Retina (tissue), 1 donor: ENCODE measurements around the gene PAQR8.

Source experiments
- DNase-seq: peaks from one replicate; pipeline ENCODE4 v3.0.0-alpha.2; 2016

The PAQR8 gene

GRCh38 chr6:52351879-52352238 lies 10.1 kb upstream of the PAQR8 start:
- no peak for DNase-seq

GRCh38 chr6:52352239-52353018 lies 9.5 kb upstream of the PAQR8 start:
- DNase-seq = no peak

DNA sequence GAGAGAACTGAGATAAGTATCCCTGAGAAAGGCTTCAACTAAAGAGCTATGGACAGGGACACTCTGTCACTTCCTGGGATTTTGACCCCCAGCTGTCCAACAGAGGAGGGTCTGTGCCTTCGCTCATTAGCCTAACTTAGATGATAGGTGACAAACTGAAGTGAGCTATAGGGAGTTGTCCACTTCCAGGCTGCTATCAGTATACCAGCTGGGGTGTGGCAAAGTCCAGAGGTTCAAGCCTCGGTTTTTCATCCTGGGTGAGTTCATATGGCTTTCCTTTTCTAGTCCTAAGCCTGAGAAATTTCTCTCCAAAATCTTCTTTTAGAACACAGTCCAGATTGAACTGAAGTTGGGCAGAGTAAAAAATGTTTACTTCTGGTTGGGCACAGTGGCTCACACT lies 5.9 kb upstream of the PAQR8 start:
- no peak for DNase-seq

DNA sequence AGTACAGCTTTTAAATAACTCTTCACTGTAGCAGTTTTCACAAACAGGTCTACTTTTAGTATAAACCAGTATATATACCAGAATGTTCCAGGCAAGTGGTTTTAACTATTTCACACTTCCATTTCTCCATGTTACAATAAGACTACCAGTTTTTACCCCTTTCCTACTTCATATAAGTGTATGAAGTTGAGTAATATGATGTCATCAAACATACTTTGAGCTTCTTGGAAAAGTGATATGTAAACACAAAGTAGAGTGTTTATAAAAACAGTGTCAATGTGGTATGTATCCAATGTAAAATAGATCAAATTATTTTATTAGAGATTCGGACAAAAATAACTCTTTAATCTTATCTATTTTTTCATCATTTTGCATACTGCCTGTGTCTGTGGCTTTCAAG lies 2.5 kb upstream of the PAQR8 start:
- DNase-seq = no peak

DNA sequence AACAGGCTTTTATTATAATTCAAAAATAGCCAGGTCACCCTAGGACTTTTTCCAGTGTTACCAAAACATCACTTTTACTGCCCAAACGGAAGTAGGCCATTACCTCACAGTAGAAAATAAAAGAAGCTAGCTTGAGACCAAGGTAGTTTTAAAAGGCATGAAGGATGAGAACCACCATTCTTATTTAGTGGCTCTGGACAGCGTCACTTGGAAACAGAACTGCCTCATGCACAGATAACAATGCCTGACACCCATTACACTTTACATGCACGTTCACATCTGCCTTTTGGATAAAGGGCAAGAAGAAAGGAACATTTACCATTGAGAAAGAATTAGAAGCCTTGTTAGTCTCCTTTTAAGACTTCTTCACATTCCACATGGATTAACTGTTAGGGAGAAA lies 1.9 kb upstream of the PAQR8 start:
- DNase-seq = no peak

DNA sequence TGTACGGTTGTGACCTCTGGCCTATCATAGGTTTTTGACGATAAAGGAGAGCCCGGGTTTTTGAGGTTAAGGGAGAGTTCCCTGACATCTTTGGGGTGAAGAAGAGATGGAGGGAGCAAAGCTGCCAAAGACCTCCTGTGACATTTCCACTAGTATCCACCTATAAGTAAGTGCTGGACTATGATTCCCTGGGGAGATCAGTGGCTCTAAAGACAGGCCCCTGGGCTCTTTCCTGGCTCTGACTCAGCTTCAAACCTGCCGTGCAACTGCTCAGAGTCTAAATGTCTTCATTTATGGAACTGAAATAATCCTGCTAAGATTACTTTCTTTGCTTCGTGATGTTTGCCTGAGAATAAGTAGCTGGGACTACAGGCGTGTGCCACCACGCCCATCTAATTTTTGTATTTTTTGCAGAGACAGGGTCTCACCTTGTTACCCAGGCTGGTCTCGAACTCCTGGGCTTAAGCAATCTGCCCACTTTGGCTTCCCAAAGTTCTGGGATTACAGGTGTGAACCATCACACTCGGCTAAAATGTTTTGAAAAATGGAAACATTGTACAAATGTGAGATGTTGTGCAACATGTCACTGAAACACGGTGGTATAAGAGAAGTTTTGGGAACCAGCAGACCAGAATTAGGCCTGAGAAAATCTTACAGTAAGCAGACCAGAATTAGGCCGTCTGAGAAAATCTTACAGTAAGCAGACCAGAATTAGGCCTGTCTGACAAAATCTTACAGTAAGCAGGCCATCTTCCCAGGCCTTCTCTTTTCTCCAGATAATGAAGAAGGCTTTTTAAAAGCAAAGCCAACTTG lies 1.1 kb upstream of the PAQR8 start:
- peak; percentile 9 for DNase-seq

GRCh38 chr6:52361414-52361944 lies 472 bp upstream of the PAQR8 start:
- DNase-seq = no peak

DNA sequence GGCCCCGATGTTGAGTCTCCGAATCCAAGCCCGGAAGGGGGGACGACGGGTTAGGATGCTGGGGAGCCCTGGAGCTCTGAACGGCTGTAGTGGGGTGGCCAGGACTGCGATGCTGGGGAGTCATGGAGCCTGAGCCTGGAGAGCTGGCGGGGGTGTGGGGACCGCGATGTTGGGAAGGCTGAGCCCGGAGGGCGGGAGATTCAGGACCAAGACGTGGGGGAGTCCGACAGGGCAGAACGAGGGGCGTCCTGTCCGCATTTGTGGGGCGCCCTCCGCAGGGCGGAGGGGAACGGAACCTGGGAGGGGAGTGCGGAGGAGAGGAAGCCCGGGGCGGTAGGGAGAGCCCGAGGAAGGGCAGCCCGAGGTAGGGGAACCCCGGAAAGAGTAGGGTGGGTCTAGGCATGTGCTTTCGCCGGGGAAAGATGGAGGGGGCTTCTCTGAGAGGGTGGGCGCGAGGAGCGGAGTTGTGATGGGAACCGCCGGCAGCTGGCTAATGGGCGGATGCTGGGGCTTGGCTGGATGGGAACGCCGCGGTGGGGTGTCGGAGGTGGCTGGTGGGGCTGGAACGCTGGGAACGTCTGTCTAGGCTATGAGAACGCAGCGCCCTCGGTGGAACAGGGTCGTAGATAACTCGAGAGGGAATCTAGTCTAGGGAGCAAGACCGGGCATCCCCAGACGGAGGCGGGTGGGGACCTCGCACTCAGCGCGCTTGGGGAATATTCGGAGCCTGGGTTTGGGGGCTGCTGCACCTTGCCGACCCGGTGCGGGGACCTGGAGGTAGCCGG lies 684 bp downstream of the PAQR8 start:
- peak; percentile 82 for DNase-seq

GRCh38 chr6:52363228-52363867 lies 1.4 kb downstream of the PAQR8 start:
- peak; percentile 12 for DNase-seq

- no peak for DNase-seq
These were observed 2.7 kb downstream of the PAQR8 start for GRCh38 chr6:52364480-52365166.

DNA sequence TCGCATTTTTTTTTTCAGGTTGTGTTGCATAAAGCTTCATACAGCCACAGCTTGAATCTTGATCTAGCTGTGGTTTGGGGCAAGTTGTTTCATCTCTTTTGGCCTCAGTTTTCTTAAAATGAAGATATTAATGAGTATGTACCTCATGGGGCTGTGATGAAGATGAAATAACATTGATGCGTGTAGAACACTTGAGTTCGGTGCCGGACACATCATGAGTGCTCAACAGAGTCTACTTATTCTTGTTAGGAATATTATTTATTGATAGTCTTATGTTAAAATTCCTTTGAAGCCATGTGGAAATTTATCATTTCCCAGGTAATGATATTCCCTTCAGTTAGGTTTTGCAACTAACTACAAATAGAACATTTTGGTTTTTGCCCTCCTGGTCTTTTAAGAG lies 3.4 kb downstream of the PAQR8 start:
- DNase-seq = no peak

- no peak for DNase-seq
These were observed 4.1 kb downstream of the PAQR8 start for GRCh38 chr6:52365866-52366540.

DNA sequence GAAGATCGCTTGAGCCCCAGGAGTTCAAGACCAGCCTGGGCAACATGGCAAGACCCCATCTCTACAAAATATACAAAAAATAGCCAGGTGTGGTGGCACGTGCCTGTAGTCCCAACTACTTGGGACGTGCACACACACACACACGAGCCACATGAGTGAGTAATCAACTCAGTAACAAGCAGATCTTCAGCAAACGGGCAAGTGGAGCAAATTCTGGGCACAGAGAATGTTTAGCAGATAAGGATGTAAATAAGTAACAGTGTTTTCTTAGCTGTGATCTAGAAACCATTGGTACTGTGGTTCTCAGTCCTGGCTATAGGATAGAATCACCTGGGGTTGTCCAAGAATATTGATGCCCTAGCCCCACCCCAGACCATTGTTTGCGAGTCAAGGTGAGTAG lies 6.1 kb downstream of the PAQR8 start:
- no peak for DNase-seq

DNA sequence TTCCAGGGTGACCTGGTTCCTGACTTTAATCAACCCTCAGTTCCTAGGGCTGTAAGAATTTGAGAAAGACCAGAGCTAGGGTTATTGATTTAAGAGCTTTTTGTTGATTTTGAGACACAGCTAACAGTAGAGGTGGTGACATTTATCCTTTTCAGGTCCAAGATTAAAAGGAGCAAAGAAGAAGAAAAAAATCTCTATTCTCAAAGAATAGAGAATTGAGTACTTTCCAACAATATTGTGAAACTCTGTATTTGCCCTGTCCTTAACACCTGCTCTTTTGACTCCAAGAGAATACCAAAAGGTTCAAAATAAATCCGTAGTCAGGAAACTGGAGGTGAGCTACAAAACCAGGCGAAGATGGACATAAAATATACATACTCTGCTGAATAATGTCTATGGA lies 7.3 kb downstream of the PAQR8 start:
- DNase-seq = no peak

- no peak for DNase-seq
These were observed 9.8 kb downstream of the PAQR8 start for GRCh38 chr6:52371656-52372191.

DNA sequence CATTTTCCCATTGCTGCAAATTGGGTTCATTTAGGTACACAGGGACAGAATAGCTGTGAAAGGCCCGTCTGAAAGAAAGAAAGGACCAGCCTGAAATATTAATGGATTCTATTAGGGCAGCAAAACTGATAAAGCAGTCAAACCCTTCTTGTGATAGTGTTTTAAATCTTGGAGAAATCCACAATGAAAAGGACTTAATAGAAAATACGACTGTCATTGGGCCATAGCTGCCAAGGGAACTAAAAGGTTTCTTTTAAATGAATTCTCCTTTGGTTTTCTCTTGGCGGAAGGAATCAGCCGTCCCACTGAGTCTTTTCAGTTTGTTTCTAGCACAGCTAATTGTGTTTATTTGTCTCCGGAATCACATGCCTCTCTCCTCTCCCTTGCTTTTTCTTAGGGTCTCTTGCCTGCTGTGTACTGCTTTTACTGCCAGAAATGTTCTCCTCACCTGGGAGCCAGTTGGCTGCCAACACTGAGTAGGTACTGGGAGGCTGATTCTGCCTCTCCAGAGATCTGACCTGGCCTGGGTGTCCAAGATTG lies 11.3 kb downstream of the PAQR8 start:
- DNase-seq = no peak

GRCh38 chr6:52374247-52374646 lies 12.3 kb downstream of the PAQR8 start:
- no peak for DNase-seq

- no peak for DNase-seq
These were observed 14.0 kb downstream of the PAQR8 start for GRCh38 chr6:52375780-52376556.

DNA sequence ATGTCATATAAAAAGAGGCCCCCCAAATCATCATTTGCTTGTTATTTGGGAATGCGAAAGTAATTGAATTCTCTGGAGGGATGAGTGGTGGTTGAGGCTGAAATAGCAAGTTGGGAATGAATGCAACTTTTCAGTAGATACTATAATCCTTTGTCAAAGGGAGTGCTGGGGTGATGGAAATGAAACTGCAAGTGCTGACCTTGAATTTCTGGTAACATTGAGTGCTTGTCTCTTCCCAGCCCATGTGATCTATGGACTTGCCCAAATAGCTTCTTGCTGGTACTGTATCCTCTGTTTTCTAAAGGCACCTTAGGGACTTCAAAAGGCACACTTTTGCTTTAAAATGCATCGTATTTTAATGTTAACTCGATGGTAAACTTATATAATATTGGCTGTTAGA lies 14.8 kb downstream of the PAQR8 start:
- no peak for DNase-seq

- DNase-seq = no peak
These were observed 15.7 kb downstream of the PAQR8 start for GRCh38 chr6:52377538-52378221.
